IPS-NIHi7 (cell line): ENCODE data around the gene ACOT4.
A peak's percentile ranks its signal among the peaks of the same experiment; 100 is the strongest.
"Not testable (repeated sequence)": the region's sequence is repeated elsewhere in the genome, so short reads cannot be mapped to it uniquely, and the experiment has no call there.

Source experiments
- DNase-seq: peaks from one replicate; pipeline ENCODE4 v3.0.0; 2012; ENCODE audit warnings: mixed read lengths; ENCODE audit errors: extremely low spot score

ACOT4 gene

DNA sequence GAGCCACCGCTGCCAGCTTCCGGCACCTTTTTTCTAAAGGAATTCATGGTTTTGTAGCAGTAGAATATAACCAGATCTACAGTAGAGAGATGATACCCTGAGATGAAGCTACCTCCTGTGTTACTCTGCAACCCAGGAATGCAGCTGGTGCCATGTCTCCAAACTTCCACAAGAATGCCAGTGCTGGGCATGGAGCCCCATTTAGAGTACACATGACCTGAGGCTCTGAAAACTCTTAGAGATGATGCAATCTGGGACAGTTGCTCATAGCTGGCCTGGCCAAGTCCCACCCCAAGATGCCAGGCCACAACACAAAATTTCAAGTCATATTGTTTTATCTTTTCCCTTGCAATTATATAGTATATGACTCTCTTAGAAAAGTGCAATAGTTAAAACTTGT lies 14.5 kb upstream of the ACOT4 start:
- DNase-seq: not testable (repeated sequence)

DNA sequence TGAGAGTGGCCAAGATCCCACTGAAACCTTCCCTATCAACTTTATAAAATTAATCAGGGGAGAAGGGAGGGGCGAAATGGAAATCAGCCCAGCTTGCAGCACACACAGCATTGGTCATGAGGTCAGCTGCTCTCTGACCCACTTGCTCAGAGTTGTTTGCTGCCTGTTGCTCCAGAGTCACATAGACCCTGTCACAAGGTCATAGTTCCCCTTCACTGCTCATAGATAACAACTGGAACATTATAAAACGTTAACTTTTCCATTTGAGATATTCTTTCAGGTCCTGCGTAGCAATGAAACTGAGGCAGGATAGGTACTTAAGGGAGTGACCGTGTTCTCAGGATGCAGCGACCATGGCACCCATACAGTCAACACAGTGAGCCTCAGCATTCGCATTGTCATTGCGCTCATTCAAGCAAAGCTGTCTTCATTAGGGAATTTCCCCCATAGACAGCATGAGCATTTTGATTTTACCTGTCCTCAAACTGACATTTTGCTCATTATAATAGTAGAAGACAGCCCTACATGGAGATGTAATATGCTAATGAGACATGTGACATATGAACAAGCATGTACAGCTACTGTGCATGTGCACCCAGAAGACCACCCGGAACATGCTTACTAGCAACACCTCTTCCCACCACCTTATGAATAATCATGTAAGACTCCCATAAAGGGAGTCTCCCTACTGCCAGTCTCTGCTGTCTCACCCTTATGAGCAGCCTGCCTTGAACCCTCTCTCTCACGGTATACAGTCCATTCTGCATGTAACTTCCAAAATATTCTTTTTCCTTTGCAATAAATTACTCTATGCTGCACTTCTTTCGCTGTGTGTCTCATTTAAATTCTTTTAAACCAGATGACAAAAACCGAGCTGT lies 9.3 kb upstream of the ACOT4 start:
- DNase-seq: not testable (repeated sequence)

DNA sequence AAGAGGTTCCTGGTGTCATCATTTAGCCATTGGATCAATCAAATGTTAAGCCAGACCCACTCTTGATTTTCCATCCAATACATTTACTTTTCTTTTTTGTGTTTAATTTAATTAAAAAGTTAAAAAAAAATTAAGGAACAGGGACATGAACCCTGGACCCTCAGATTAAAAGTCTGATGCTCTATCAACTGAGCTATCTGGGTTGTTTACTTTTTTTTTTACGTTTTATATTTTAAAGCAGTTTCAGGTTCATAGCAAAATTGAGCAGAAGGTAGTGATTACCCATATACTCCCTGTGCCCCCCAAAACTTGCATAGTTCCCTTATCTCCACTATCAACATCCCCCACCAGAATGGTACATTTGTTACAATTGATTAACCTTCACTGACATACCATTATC lies 3.0 kb upstream of the ACOT4 start:
- no peak for DNase-seq

DNA sequence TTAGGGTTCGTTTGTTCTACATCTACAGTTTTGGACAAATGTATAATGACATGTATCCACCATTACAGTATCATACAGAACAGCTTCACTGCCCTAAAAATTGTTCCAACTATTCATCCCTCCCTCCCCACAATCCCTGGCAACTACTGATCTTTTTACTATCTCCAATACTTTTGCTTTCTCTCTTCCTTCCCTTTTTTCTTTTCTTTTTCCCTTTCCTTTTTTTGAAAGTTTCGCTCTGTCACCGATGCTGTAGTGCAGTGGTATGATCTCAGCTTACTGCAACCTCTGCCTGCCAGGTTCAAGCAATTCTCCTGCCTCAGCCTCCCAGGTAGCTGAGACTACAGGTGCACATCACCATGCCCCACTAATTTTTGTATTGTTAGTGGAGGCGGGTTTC lies 2.6 kb upstream of the ACOT4 start:
- DNase-seq: no peak

DNA sequence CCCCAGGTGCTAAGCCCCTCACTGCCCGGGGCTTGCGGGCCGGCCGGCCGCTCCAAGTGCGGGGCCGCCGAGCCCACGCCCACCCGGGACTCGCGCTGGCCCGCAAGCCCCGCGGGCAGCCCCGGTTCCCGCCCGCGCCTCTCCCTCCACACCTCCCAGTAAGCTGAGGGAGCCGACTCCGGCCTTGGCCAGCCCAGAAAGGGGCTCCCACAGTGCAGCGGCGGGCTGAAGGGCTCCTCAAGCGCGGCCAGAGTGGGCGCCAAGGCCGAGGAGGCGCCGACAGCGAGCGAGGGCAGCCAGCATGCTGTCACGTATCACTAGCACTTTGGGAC lies 1.0 kb upstream of the ACOT4 start:
- not testable (repeated sequence) for DNase-seq

DNA sequence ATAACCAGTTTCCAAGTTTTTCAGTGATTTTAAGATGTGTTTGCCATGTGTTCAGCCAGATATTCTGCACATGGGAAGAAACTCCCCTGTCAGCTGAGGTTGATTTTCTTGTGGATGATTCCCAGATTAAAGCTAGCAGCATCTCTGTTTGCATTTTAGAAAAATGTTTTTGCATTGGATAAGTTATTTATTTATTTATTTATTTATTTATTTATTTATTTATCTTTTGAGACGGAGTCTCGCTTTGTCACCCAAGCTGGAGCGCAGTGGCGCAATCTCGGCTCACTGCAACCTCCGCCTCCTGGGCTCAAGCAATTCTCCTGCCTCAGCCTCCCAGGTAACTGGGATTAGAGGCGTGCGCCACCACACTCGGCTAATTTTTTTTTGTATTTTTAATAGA lies 2.8 kb downstream of the ACOT4 start:
- DNase-seq: no peak

DNA sequence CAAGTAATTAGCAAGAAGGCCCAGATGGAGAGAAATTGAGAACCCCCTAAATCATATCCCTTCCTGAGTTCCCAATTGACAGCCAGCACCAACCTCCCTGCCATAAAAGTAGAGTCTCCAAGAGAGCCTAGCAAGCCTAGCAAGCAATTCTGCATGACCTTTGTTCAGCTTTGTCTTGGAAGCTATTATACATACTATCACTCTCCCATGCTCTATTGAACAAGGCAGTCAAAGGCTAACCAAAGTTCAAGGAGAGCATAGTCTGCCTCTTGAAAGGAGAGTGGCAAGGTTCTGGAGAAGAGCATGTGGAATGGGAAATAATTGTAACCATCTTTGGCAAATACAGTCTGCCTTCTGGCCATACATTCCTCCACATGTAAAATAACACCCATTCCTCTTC lies 7.8 kb downstream of the ACOT4 start:
- no peak for DNase-seq

DNA sequence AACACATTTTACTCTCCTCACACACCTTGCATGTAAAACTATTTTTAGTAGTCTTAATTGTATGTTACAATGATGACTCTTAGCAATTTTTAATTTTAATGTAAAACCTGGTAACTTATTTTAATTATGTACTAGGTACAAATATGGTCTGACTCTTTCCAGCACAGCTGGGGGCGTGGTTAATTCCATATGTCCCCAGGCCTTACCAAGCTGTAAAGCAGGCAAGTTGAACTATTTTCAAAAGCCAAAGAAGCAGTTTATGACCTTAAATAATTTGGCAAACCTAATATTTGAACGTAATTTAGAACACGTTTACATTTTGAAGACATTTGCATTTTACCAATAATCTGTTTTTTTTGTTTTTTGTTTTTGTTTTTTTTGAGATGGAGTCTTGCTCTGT lies 11.3 kb downstream of the ACOT4 start:
- DNase-seq: no peak

DNA sequence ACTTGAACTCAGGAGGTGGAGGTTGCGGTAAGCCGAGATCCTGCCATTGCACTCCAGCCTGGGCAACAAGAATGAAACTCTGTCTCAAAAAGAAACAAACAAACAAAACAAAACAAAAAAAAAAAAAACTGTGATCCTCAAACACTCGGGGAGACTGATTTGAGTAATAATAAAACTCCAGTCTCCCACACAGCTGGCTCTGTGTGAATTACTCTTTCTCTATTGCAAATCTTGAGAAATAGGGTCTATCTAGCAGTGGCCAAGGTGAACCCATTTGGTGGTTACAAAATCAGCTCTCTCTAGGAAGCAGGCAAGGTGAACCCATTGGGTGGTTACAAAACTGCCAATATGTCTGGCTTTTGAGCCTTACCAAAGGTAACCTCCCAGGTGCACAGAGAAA lies 14.6 kb downstream of the ACOT4 start:
- DNase-seq: no peak

DNA sequence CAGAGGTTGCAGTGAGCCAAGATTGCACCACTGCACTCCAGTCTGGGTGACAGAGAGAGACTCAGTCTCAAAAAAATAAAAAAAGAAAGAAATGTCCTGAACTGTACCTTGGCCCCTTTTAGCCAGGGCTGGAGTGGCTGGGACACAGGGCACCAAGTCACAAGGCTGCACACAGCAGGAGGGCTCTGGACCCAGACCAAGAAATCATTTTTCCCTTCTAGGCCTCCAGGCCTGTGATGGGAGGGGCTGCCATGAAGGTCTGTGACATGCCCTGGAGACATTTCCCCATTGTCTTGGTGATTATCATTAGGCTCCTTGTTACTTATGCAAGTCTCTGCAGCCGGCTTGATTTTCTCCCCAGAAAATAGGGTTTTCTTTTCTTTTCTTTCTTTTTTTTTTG lies 15.6 kb downstream of the ACOT4 start:
- no peak for DNase-seq

DNA sequence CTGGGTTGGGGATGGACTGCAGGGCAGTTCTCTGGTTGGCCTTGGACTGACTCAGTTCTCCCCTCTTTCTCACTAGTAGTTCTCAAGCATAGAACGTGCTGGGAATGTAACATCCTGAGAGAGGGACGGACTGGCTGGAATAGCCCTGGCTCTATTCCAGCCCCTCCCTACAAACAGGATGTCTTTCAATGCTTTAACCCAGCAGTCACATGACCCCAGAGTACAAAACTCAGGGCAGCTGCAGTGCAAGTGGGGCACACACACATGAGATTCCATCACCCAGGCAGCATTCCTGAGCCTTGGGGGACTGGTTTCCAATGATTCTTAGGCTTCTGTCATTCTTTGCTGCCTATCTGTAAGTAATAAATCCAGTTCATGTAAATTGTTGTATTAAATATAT lies 19.0 kb downstream of the ACOT4 start:
- no peak for DNase-seq

DNA sequence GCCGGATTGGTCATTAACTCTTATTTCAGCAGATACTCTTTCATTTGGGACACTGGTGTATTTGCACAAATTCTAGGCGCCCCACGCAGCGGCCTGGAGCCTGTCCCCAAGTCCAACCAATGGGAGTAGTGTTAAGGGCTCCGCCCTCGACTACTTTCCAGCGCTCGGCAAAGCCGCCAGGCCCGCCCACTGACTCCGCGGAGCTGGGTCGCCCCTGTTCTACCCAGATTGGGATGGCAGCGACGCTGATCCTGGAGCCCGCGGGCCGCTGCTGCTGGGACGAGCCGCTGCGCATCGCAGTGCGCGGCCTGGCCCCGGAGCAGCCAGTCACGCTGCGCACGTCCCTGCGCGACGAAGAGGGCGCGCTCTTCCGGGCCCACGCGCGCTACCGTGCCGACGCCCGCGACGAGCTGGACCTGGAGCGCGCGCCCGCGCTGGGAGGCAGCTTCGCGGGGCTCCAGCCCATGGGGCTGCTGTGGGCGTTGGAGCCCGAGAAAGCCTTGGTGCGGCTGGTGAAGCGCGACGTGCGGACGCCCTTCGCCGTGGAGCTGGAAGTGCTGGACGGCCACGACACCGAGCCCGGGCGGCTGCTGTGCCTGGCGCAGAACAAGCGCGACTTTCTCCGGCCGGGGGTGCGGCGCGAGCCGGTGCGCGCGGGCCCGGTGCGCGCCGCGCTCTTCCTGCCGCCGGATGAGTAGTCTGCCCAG lies 20.8 kb downstream of the ACOT4 start, which contains the start of gene ACOT6:
Gene ACOT6 (plus strand): TSS at position 179 of the 707 bp plus-strand sequence. CDS start 55 bp downstream, at position 234.
- DNase-seq: peak; percentile 93

DNA sequence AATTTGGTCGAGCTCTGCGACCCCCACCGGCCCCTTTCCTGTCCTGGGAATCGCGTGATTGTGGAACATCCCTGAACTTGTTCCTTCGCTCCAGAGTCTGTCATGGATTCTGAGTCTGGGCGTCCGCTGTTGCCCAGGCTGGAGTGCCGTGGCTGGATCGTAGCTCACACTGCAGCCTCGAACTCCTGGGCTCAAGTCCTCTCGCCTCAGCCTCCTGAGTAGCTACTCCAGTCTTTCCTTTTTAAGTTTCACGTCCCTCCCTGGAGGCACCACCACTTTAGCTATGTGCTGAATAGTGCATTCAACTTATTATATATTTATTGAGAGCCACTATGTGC lies 21.3 kb downstream of the ACOT4 start:
- DNase-seq: no peak

DNA sequence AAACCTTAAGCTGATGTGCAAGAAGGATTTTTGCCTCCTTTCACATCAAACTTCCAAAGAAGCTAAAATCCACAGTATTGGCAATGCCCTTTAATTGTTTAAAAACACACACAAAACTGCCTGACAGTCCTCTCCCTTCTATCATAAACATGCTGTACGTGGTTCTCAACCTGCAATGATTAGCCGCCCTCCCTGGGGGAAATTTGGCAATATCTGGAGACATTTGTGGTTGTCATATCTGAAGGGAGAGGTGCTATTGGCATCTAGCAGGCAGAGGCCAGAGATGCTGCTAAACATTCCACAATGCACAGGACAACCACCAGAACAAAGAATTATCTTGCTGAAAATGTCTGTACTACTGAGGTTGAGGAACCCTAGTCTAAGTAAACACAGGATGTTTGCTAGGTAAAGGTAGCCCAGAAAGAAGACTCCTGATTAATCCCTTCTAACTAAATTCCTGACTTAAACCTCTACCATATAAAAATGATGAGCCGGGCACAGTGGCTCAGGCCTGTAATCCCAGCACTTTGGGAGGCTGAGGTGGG lies 21.8 kb downstream of the ACOT4 start:
- no peak for DNase-seq

DNA sequence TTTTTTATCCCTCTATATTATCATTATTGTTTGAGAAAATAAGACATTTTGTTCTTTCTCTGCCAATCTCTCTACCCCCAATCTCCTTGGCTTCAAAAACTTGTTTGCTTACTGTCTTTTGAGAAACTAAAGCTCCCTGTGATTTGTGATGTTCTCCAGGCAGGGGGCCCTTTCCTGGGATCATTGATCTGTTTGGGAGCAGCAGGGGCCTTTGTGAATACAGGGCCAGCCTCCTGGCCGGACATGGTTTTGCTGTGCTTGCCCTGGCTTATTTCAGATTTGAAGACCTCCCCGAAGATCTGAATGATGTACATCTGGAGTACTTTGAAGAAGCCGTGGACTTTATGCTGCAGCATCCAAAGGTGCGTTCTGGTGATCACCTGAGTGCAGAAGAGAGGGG lies 25.2 kb downstream of the ACOT4 start:
- DNase-seq: no peak

DNA sequence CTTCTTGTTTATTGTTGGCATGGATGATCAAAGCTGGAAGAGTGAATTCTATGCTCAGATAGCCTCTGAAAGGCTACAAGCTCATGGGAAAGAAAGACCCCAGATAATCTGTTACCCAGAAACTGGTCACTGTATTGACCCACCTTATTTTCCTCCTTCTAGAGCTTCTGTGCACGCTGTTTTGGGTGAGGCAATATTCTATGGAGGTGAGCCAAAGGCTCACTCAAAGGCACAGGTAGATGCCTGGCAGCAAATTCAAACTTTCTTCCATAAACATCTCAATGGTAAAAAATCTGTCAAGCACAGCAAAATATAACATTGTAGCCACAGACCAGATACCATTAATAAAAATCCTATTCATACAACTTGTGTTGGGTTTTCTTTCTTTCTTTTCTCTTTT lies 27.9 kb downstream of the ACOT4 start:
- DNase-seq: no peak

DNA sequence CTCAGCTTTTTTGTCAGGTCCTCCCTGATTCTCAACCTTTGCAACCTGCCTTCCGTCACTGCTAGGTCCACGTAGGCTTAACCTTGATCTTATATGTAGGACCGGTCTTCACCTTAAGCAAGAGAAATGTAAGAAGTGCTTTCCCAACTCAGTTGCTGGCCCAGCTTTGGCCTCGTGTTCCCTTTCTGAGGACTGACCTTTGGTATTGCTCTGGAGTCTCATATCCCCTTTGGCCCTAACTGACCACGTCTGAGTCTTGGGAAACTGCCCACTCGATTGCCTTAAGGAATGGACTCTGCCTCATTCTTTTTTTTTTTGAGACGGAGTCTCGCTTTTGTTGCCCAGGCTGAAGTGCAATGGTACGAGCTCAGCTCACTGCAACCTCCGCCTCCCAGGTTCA lies 28.6 kb downstream of the ACOT4 start:
- DNase-seq: no peak

DNA sequence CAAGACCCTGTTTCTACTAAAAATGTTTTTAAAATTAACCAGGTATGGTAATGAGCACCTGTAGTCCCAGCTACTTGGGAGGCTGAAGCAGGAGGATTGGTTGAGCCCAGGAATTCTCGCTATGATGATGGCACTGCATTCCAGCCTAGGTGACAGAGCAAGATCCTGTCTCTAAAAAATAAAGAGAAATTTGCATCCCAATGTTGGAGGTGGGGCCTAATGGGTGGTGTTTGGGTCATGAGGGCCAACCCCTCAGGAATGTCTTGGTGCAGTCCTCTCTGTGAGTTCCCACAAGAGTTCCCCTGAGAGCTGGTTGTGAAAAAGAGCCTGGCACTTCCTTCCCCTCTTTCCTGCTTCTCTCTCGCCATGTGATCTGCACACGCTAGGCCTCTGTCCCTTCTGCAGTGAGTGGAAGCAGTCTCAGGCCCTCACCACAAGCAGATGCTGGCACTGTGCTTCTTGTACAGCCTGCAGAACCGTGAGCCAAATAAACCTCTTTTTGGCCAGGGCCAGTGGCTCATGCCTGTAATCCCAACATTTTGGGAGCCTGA lies 31.9 kb downstream of the ACOT4 start:
- no peak for DNase-seq

DNA sequence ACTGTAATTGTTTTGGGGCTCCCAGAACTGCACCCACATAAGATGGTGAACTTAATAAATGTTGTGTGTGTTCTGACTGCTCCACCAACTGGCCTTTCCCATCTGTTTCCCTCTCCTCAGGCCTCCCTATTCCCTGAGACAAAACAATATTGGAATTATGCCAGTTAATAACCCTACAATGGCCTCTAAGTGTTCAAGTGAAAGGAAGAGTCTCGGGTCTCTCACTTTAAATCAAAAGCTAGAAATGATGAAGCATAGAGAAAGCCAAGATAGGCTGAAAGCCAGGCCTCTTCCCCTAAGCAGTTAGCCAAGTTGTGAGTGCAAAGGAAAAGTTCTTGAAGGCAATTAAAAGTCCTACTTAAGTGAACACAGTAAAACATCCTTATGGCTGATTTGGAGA lies 34.0 kb downstream of the ACOT4 start:
- no peak for DNase-seq

DNA sequence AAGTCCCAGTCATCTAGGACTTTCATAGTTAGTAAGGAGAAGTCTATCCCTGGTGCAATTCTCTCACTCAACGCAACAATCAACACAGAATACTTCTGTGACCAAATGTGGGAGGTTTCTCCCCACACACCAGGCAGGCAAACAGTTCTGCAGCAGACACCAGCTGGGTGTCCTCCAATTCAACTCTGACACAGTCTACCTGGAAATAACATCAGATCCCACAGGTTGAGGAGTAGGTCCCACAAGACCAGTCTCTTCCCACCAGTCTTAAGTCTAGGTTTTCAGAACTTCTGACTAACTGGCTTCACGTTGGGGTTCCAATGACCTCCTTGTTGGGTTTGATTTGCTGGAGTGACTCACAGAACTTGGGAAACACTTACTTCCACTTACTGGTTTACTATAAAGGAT lies 35.5 kb downstream of the ACOT4 start:
- DNase-seq: no peak

DNA sequence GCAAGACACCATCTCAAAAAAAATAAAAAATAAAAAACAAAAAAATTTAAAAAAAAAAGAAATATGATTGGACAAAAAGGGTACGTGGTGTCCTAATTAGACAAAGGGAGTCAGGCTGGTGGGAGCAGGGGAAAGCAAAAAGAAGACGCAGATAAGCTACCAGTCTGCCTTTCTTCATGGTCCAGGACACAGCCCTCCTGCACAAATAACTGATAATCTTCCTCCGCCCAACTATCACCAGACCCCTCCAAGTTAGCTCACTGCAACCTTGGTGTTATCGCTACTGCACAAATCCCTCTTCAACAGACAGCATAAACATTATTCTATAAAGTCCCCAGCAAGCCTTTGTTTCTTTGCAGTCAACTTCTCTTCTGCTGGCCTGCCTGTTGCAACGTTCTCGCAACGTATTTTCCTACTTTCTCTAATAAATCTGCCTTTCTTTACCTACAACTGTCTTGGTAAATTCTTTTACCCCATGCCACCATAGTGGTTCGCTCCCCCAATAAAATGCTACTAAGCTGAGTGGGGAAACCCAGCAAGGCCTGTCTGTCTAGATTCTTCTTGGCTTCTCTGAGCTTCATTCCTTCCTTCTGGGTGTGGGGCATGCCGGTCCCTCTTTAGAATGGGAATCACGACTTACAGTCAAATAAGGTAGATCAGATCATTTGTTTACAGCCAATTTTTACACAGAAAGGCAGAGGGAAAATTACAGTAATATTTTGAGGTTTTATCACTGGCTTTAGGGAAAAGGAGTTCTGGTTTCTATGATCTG lies 38.5 kb downstream of the ACOT4 start:
- no peak for DNase-seq
